Lung (tissue), 12 donors: Measurements from ENCODE around the gene UBAP1L. TPM values are rescaled to one million over a fixed set of nuclear protein-coding genes. Genes with fewer than 3 reads are reported as not detected.
A peak's percentile ranks its signal among the peaks of the same experiment; 100 is the strongest.

Source experiments
- ATAC-seq: fragments of 200-7000 bp; cut with Tn5 transposase; one replicate; pipeline ENCODE4 v1.9.1; 2020; ENCODE audit warnings: moderate number of reproducible peaks; ENCODE audit not compliant: insufficient read depth, low FRiP score
- DNase-seq, 3 donors: peaks; one replicate each; pipeline ENCODE4 v3.0.0-alpha.2; 2013 to 2017
- H3K27ac ChIP-seq, 2 donors: one replicate each; pipeline ENCODE4 v1.5.1; 2013; ENCODE audit warnings: mild to moderate bottlenecking in 2 of 2, moderate library complexity in 2 of 2, control low read depth in 1 of 2, inconsistent platforms in 1 of 2, low read depth in 1 of 2, low read length in 1 of 2
- H3K27me3 ChIP-seq, 3 donors: one replicate each; pipeline ENCODE4 v1.5.1; 2013; ENCODE audit warnings: low read length in 2 of 3; ENCODE audit not compliant: control insufficient read depth in 3 of 3, insufficient read depth in 3 of 3
- H3K36me3 ChIP-seq, 4 donors: one replicate each; pipeline ENCODE4 v1.5.1; 2013; ENCODE audit warnings: low read length in 4 of 4, mild to moderate bottlenecking in 1 of 4, moderate library complexity in 1 of 4; ENCODE audit not compliant: control insufficient read depth in 4 of 4, insufficient read depth in 4 of 4
- H3K4me1 ChIP-seq, 5 donors: one replicate each; pipeline ENCODE4 v1.5.1; 2013; ENCODE audit warnings: low read length in 5 of 5, mild to moderate bottlenecking in 2 of 5, moderate library complexity in 1 of 5; ENCODE audit not compliant: control insufficient read depth in 5 of 5, insufficient read depth in 5 of 5
- H3K4me3 ChIP-seq: one replicate; pipeline ENCODE4 v1.5.1; 2013; ENCODE audit warnings: mild to moderate bottlenecking, control low read depth, moderate library complexity
- H3K9ac ChIP-seq, 2 donors: one replicate each; pipeline ENCODE4 v1.5.1; 2013; ENCODE audit warnings: low read length in 2 of 2, control low read depth in 1 of 2; ENCODE audit not compliant: insufficient read depth in 1 of 2
- H3K9me3 ChIP-seq, 4 donors: one replicate each; pipeline ENCODE4 v1.5.1; 2013; ENCODE audit warnings: low read length in 3 of 4, mild to moderate bottlenecking in 1 of 4, moderate library complexity in 1 of 4; ENCODE audit not compliant: control insufficient read depth in 4 of 4, insufficient read depth in 3 of 4
- WGBS, 2 donors: extraction: QIAGEN DNeasy Blood & Tissue Kit; methylation state at CpG; one replicate each; pipeline ENCODE4 v1.1.7; 2013; 5-methylcytosine and 5-hydroxymethylcytosine counted together
- polyA plus RNA-seq, 2 donors: library from polyadenylated mRNA; stranded (reverse); fragments of 200-250 nt; gene quantifications; one replicate each; pipeline ENCODE4 v1.2.1, GENCODE V29; 2013
- total RNA-seq, 2 donors: library from RNA; depleted of rRNA in 1 of 2; stranded (reverse); fragments of >200 nt in 1 of 2; gene quantifications; one replicate each; pipeline ENCODE4 v1.2.1, GENCODE V29; 2014 to 2021
- TF ChIP-seq, protein P1 (sequence below): IDR thresholded peaks from 2 replicates; pipeline ENCODE4 v1.5.1; 2012; ENCODE audit warnings: mild to moderate bottlenecking; ENCODE audit errors: control extremely low read depth, extremely low read depth
- donor health status: control.
- donor health status: control.
- donor health status: Bipolar disorder and iron deficiency.
- donor health status: healthy.
- donor health status: DM: yes; HTN: yes; CAD: no.

Gene UBAP1L
- total and polyA plus RNA-seq, 4 donors, result 0.96 to 5.4 (median 3.4) TPM

DNA sequence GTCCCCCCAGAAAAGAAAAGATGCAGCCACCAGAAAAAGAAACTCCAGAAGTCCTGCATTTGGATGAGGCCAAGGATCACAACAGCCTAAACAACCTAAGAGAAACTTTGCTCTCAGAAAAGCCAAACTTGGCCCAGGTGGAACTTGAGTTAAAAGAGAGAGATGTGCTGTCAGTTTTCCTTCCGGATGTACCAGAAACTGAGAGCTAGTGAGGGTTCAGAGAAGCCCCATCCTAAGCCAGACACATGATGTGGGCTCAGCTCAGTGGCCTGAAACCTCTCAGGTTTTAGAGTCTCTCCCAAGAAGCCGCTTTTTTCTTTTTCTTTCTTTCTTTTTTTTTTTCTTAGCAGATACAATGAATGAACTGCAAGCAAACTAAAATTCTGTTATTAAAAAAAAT lies 62.0 kb downstream of the UBAP1L start:
- no peaks in the 10 kb centered on the region for H3K27me3 ChIP-seq
- peaks cover 0 to 55% (median 14%) of the 10 kb centered on the region in 5 donors for H3K4me1 ChIP-seq
- no peak overlapping the region for H3K4me3 ChIP-seq
- DNase-seq, result no peak
- TF ChIP-seq, protein P1, sequence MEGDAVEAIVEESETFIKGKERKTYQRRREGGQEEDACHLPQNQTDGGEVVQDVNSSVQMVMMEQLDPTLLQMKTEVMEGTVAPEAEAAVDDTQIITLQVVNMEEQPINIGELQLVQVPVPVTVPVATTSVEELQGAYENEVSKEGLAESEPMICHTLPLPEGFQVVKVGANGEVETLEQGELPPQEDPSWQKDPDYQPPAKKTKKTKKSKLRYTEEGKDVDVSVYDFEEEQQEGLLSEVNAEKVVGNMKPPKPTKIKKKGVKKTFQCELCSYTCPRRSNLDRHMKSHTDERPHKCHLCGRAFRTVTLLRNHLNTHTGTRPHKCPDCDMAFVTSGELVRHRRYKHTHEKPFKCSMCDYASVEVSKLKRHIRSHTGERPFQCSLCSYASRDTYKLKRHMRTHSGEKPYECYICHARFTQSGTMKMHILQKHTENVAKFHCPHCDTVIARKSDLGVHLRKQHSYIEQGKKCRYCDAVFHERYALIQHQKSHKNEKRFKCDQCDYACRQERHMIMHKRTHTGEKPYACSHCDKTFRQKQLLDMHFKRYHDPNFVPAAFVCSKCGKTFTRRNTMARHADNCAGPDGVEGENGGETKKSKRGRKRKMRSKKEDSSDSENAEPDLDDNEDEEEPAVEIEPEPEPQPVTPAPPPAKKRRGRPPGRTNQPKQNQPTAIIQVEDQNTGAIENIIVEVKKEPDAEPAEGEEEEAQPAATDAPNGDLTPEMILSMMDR, result no peak
- H3K9ac ChIP-seq, result no peak overlapping the region
- H3K36me3 ChIP-seq, result peaks cover 0 to 58% (median 22%) of the 10 kb centered on the region in 4 donors
- ATAC-seq, result no peak
- WGBS, 2 donors, result 87 to 97% methylated on average over 2 of the region's 2 CpGs
- H3K9me3 ChIP-seq, result no peaks in the 10 kb centered on the region
- no peak overlapping the region for H3K27ac ChIP-seq

DNA sequence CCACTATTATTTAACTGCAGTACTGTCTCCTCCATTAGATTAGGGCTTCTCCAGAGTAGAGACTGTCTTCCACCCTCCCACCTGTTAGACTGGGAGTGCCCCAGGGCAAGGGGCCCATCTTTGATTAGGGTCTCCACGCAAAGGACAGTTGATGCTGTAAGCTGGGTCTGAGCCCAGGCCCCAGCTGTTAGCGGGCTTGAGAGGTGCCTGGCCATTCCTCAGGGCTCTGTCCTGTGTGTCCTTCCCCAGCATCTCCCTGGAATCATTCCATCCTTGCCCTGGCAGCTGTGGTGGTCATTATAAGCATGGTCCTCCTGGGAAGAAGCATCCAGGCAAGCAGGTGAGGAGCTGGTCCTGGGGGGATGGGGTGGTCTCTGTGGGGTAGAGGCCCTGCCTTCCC lies 63.7 kb downstream of the UBAP1L start:
- no peak for ATAC-seq
- H3K27ac ChIP-seq, result no peak overlapping the region
- TF ChIP-seq, protein P1, result no peak
- H3K27me3 ChIP-seq, result no peaks in the 10 kb centered on the region
- no peak for DNase-seq
- no peak overlapping the region for H3K9ac ChIP-seq
- peaks cover 0 to 44% (median 15%) of the 10 kb centered on the region in 4 donors for H3K36me3 ChIP-seq
- WGBS, 2 donors, result 85 to 87% methylated on average over 2 of the region's 2 CpGs
- H3K4me1 ChIP-seq, result peaks cover 0 to 46% (median 14%) of the 10 kb centered on the region in 5 donors
- H3K9me3 ChIP-seq, result no peaks in the 10 kb centered on the region
- no peak overlapping the region for H3K4me3 ChIP-seq

DNA sequence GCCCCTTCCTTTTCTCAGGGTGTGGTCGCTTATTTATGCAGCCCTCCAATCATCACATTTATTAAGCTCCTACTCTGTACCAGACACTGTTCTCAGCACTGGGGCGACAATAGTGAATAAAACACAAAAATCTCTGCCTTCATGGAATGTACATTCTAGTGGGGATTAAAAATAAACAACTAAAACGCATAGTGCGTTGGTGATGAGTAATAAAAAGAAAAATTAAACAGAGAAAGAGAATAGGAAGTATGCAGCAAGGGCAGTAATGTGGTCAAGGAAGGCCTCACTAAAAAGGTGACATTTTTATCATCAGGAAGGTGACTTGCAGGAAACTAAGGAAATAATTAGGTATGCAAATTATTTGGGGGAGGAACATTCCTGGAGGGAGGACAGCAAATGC lies 64.7 kb downstream of the UBAP1L start:
- 33 to 35% methylated on average over 4 of the region's 4 CpGs for WGBS, 2 donors
- DNase-seq (no peak), ATAC-seq (no peak)
- Histone ChIP-seq H3K36me3 (peaks cover 0 to 34% (median 13%) of the 10 kb centered on the region in 4 donors), H3K4me3 (no peak overlapping the region), H3K9ac (no peak overlapping the region), H3K9me3 (no peaks in the 10 kb centered on the region), H3K27me3 (no peaks in the 10 kb centered on the region), H3K4me1 (peaks cover 3 to 41% (median 10%) of the 10 kb centered on the region in 5 donors), H3K27ac (no peak overlapping the region)
- TF ChIP-seq, protein P1, result no peak

DNA sequence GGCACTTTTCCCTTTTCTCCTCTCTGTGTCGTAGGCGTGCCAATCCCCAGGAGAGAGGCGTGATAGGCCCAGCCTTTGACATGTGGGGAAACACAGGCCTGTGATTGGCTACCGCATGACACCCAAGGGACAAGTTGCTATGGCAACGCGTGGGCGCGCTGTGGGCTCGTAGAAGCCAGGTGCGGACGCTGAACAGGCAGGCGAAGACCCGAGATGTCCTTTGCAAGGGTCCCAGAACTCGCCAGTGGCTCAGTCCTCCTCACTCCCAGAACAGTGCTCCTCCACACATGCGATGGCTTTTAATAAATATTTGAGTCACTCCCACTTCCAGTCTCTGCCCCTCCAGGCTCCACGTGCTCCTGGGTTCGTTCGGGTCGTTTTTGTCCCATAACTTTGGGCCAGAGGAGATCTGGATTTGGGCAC lies 65.6 kb downstream of the UBAP1L start:
- Histone ChIP-seq H3K9me3 (no peaks in the 10 kb centered on the region), H3K4me1 (peaks cover 5 to 39% (median 9%) of the 10 kb centered on the region in 5 donors), H3K36me3 (peaks cover 0 to 31% (median 11%) of the 10 kb centered on the region in 4 donors), H3K4me3 (no peak overlapping the region), H3K27me3 (no peaks in the 10 kb centered on the region), H3K9ac (no peak overlapping the region), H3K27ac (no peak overlapping the region)
- WGBS, 2 donors, result 4 to 9% methylated on average over 19 of the region's 19 CpGs
- ATAC-seq (peak; percentile 67), DNase-seq (peak; percentile 83 to 85 (median 83))
- TF ChIP-seq, protein P1, result no peak
